ENCODE results near the gene TMEM151B. TPM values are rescaled to one million over a fixed set of nuclear protein-coding genes. Genes with fewer than 3 reads are reported as not detected.

Gene TMEM151B
- total RNA-seq, 1 donor from 2014 or later, result not detected

DNA sequence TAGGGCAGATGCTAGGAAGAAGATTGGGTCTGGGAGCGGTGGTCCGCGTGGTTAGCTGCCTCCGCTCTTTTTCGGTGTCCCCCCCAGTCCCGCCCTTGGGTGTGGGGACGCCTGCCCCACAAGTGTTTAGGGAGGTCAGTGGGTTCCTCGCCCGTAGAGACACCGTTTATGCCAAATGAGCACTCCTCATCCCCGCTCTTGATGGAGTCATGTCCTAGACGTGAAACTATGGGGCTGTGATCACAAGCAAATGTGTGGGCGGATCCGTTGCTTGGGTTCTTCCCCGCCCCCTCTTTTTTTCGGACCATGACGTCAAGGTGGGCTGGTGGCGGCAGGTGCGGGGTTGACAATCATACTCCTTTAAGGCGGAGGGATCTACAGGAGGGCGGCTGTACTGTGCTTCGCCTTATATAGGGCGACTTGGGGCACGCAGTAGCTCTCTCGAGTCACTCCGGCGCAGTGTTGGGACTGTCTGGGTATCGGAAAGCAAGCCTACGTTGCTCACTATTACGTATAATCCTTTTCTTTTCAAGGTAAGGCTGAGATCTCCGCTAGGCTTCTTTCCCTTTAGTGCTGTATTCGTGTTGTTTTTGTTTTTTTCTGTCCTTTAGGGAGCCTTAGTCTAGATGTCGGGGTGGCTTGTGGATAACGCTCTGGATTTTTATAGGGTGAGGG lies 23.4 kb upstream of the TMEM151B start, which contains the start of gene HSP90AB1:
Gene HSP90AB1, plus strand, starts transcription at position 439 of the 675 bp plus-strand sequence. CDS start 1,529 bp downstream, outside the sequence.
- intact Hi-C loops (cut with DNase I), result no loop called here

DNA sequence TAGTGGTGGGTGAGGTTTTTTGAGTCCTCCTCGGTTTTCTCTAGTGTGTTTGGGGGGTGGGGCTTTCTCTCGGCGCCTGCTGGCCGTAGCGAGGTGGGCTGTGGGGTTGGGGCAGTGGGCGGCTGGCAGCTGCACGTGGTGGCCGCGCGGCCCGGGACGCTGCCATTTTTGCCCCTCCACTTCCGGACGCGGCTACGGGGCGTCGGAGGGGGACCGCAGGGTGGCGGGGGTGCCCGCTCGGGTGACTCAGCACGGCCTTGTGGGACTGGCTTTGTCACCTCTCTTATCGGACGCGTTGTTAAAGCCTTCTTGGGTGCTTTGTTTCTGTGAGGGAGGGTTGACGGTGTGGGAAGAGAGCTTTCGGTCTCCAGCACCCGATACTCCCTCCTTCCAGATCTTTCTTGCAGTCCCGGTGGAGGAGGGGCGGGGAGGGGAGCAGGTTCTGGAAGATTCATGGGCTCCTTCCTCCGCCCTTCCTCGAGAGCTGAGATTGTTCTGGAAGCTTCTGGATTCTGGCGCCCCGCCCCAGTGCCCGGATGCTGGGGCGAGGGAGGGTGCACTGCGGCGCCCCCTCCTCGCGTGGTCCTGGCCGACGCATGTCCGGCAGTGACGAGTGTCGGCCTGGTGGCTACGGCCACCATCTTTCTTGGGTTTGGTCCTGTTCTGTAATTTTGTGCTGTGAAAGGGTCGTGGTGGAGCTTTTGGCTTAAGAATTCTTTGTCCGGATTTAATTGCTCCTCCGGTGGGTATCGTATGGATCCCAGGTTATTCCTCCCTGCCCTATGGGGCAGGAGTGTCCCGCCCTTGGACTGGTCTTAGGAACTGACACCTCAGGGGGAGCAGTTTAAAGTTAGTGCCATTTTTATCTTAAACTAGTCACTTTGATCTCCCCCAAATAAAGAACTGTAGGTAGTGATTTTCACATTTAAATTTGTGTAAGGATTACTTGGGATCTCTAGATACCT lies 22.6 kb upstream of the TMEM151B start:
- TF ChIP-seq, protein P1, sequence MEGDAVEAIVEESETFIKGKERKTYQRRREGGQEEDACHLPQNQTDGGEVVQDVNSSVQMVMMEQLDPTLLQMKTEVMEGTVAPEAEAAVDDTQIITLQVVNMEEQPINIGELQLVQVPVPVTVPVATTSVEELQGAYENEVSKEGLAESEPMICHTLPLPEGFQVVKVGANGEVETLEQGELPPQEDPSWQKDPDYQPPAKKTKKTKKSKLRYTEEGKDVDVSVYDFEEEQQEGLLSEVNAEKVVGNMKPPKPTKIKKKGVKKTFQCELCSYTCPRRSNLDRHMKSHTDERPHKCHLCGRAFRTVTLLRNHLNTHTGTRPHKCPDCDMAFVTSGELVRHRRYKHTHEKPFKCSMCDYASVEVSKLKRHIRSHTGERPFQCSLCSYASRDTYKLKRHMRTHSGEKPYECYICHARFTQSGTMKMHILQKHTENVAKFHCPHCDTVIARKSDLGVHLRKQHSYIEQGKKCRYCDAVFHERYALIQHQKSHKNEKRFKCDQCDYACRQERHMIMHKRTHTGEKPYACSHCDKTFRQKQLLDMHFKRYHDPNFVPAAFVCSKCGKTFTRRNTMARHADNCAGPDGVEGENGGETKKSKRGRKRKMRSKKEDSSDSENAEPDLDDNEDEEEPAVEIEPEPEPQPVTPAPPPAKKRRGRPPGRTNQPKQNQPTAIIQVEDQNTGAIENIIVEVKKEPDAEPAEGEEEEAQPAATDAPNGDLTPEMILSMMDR (IDR thresholded peaks at IDR 0.05), result no peak
- peak overlapping the region; percentile 95 for H3K27ac ChIP-seq
- no peaks in the 10 kb centered on the region for H3K27me3 ChIP-seq (ENCODE audit: low read depth)
- intact Hi-C loops (cut with DNase I), result no loop called here
- peaks cover 40% of the 10 kb centered on the region for H3K4me1 ChIP-seq
- H3K9me3 ChIP-seq, result no peaks in the 10 kb centered on the region
- H3K4me3 ChIP-seq, result peak overlapping the region; percentile 98
- peaks cover 43% of the 10 kb centered on the region for H3K36me3 ChIP-seq
- DNase-seq, result peak; percentile 84
- peak; percentile 72 to 74 for ATAC-seq

More for the DNA sequence above, 23.4 kb upstream of the TMEM151B start, which contains the start of gene HSP90AB1:
- Histone ChIP-seq H3K4me3 (peak within 1 kb of the TSS; percentile 98), H3K9me3 (no peaks in the 10 kb centered on the region), H3K27ac (peak within 1 kb of the TSS; percentile 95), H3K27me3 (ENCODE audit: low read depth) (no peaks in the 10 kb centered on the region), H3K4me1 (peaks cover 33% of the 10 kb centered on the region), H3K36me3 (peaks cover 35% of the 10 kb centered on the region)
- peak; percentile 92 to 95 for ATAC-seq
- TF ChIP-seq, protein P1 (IDR thresholded peaks at IDR 0.05), result no peak
- peak; percentile 96 for DNase-seq

DNA sequence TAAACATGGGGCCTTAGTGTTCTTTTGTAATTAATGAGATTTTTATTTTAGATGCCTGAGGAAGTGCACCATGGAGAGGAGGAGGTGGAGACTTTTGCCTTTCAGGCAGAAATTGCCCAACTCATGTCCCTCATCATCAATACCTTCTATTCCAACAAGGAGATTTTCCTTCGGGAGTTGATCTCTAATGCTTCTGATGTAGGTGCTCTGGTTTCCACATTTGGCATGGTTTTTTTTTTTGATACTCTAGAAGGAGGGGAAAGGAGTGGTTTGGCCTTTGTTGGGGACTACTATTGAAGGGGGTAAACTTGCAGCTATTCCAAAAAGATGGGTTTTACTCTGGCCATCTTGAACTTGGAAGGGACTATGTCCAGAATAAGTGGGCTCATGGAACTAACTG lies 21.7 kb upstream of the TMEM151B start:
- intact Hi-C loops (cut with DNase I), result no loop called here
- no peak for DNase-seq
- no peak for ATAC-seq
- peaks cover 53% of the 10 kb centered on the region for H3K36me3 ChIP-seq
- H3K27me3 ChIP-seq (ENCODE audit: low read depth), result no peaks in the 10 kb centered on the region
- no peak overlapping the region for H3K27ac ChIP-seq
- peaks cover 41% of the 10 kb centered on the region for H3K4me1 ChIP-seq
- H3K9me3 ChIP-seq, result no peaks in the 10 kb centered on the region
- TF ChIP-seq, protein P1 (IDR thresholded peaks at IDR 0.05), result no peak
- peak overlapping the region; percentile 98 for H3K4me3 ChIP-seq

DNA sequence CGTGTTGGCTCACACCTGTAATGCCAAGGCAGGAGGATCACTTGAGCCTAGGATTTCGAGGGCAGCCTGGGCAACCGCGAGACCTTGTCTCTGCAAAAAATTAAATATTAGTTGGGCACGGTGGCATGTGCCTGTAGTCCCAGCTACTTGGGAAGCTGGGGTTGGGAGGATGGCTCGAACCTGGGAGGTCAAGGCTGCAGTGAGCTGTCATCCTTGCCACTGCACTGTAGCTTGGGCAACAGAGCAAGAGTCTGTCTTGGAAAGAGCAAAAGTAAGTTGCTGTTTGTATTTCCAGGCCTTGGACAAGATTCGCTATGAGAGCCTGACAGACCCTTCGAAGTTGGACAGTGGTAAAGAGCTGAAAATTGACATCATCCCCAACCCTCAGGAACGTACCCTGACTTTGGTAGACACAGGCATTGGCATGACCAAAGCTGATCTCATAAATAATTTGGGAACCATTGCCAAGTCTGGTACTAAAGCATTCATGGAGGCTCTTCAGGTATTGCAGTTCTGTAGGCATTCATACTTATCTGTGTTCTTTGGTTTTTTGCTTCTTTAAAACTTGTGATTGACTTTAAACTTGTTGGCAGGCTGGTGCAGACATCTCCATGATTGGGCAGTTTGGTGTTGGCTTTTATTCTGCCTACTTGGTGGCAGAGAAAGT lies 21.0 kb upstream of the TMEM151B start:
- peaks cover 59% of the 10 kb centered on the region for H3K36me3 ChIP-seq
- no peaks in the 10 kb centered on the region for H3K9me3 ChIP-seq
- TF ChIP-seq, protein P1 (IDR thresholded peaks at IDR 0.05), result no peak
- no peaks in the 10 kb centered on the region for H3K27me3 ChIP-seq (ENCODE audit: low read depth)
- DNase-seq, result no peak
- H3K27ac ChIP-seq, result no peak overlapping the region
- H3K4me3 ChIP-seq, result peak overlapping the region; percentile 98
- intact Hi-C loops (cut with DNase I), result no loop called here
- peaks cover 48% of the 10 kb centered on the region for H3K4me1 ChIP-seq
- no peak for ATAC-seq

DNA sequence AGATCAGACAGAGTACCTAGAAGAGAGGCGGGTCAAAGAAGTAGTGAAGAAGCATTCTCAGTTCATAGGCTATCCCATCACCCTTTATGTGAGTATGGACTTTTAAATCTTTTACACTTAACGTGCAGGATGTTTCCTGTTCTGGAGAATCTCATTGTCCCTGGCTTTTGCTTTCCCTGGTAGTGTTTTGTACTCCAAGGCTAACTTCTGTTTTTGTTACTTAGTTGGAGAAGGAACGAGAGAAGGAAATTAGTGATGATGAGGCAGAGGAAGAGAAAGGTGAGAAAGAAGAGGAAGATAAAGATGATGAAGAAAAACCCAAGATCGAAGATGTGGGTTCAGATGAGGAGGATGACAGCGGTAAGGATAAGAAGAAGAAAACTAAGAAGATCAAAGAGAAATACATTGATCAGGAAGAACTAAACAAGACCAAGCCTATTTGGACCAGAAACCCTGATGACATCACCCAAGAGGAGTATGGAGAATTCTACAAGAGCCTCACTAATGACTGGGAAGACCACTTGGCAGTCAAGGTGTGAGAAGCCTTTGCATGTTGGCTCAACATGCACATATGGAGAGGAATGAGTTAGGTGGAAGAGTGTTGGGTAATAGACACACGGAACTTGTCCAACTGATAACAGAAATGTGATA lies 20.1 kb upstream of the TMEM151B start:
- DNase-seq, result no peak
- TF ChIP-seq, protein P1 (IDR thresholded peaks at IDR 0.05), result no peak
- Histone ChIP-seq H3K4me3 (no peak overlapping the region), H3K27ac (no peak overlapping the region), H3K27me3 (ENCODE audit: low read depth) (no peaks in the 10 kb centered on the region), H3K4me1 (peaks cover 49% of the 10 kb centered on the region), H3K36me3 (peaks cover 69% of the 10 kb centered on the region), H3K9me3 (no peaks in the 10 kb centered on the region)
- no peak for ATAC-seq
- intact Hi-C loops (cut with DNase I), result no loop called here

Data from lower lobe of right lung (tissue), 2 donors.